HEK293 (cell line): ENCODE results near the gene CAMKMT.

ENCODE experiments used
- RBAK ChIP-seq: fragments of 450-650 bp; formaldehyde crosslinking; IDR thresholded peaks from 2 replicates; pipeline ENCODE4 v1.5.1; 2016; ENCODE audit warnings: missing biosample characterization, missing genetic modification characterization
- ZBTB48 ChIP-seq: fragments of 450-650 bp; formaldehyde crosslinking; IDR thresholded peaks from 2 replicates; pipeline ENCODE4 v1.5.1; 2016; ENCODE audit warnings: missing biosample characterization, missing genetic modification characterization
- ZFP41 ChIP-seq: fragments of 450-650 bp; formaldehyde crosslinking; IDR thresholded peaks from 2 replicates; pipeline ENCODE4 v1.5.1; 2016; ENCODE audit warnings: missing biosample characterization, missing genetic modification characterization, borderline replicate concordance
- ZNF140 ChIP-seq: fragments of 450-650 bp; formaldehyde crosslinking; IDR thresholded peaks from 2 replicates; pipeline ENCODE4 v1.5.1; 2016; ENCODE audit warnings: missing biosample characterization, missing genetic modification characterization
- ZNF174 ChIP-seq: fragments of 450-650 bp; formaldehyde crosslinking; IDR thresholded peaks from 2 replicates; pipeline ENCODE4 v1.5.0; 2017; ENCODE audit warnings: missing biosample characterization, mild to moderate bottlenecking, missing genetic modification characterization
- ZNF24 ChIP-seq: fragments of 450-650 bp; formaldehyde crosslinking; IDR thresholded peaks from 2 replicates; pipeline ENCODE4 v1.5.1; 2016; ENCODE audit warnings: missing biosample characterization, missing genetic modification characterization
- ZNF548 ChIP-seq: fragments of 450-650 bp; formaldehyde crosslinking; IDR thresholded peaks from 2 replicates; pipeline ENCODE4 v1.5.1; 2016; ENCODE audit warnings: missing biosample characterization, missing genetic modification characterization
- ZNF747 ChIP-seq: fragments of 450-650 bp; formaldehyde crosslinking; IDR thresholded peaks from 2 replicates; pipeline ENCODE4 v1.5.1; 2016; ENCODE audit warnings: missing biosample characterization, missing genetic modification characterization
- ZNF76 ChIP-seq: fragments of 450-650 bp; formaldehyde crosslinking; IDR thresholded peaks from 2 replicates; pipeline ENCODE4; 2016; ENCODE audit warnings: low read depth, missing biosample characterization, missing genetic modification characterization, borderline replicate concordance
- ZNF830 ChIP-seq: fragments of 450-650 bp; IDR thresholded peaks from 2 replicates; pipeline ENCODE4 v1.5.0; 2018; ENCODE audit warnings: missing biosample characterization, missing genetic modification characterization, low read depth, mild to moderate bottlenecking, moderate library complexity
- TF ChIP-seq, protein P1 (sequence below): fragments of 450-650 bp; formaldehyde crosslinking; IDR thresholded peaks from 2 replicates; pipeline ENCODE4 v1.5.1; 2016; ENCODE audit warnings: missing biosample characterization, missing genetic modification characterization
- TF ChIP-seq, protein P2 (sequence below): fragments of 450-650 bp; formaldehyde crosslinking; IDR thresholded peaks from 2 replicates; pipeline ENCODE4 v1.5.1; 2016; ENCODE audit warnings: missing biosample characterization, missing genetic modification characterization, low read depth

DNA sequence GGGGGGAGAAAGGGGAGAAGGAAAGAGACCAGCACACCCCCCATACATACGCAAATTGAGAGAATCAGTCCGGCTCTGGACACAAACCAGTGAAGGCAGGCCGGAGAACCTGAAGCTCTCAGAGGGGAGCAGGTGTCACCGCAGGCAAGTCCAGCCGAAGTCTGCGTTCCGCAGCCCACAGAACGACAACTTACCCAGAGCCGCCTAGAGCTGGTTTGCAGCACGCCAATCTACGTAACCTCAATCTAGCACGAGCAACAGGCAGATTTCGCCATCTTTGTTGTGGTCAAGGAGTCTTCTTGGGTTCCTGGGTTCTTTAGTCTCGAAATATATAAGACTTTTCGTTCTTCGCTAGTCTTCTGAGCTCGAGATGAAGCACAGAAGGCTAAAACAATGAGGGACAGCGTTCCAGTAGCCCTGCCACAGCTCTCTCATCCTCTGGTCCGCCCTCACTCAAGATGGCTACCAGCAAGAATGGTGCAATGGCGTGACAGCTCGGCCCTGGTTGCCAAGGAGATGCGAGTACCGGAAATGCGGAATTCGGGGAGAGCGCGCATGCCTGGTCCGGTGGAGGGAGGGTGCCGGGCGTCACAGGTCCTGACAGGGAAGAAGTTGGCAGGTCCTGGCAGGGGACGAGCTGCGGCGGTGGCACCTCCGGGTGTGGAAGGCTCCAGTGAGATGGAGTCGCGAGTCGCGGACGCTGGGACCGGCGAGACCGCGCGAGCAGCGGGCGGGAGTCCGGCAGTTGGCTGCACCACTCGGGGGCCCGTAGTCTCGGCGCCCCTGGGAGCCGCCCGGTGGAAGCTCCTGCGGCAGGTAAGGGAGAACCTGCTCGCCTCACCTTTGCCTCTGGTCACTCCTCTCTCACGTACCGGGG, at the start of gene CAMKMT, which contains the start of gene PREPL:
- TF ChIP-seq ZFP41 (tag by site-specific recombination) (no peak), ZNF140 (no peak), ZNF548 (no peak), ZBTB48 (tag by site-specific recombination) (no peak), ZNF76 (tag by site-specific recombination) (peak; percentile 88), ZNF830 (no peak), ZNF747 (tag by site-specific recombination) (no peak), ZNF24 (tag by site-specific recombination) (peak; percentile 85), RBAK (tag by site-specific recombination) (no peak), ZNF174 (tag by site-specific recombination) (no peak)
- TF ChIP-seq, protein P1, sequence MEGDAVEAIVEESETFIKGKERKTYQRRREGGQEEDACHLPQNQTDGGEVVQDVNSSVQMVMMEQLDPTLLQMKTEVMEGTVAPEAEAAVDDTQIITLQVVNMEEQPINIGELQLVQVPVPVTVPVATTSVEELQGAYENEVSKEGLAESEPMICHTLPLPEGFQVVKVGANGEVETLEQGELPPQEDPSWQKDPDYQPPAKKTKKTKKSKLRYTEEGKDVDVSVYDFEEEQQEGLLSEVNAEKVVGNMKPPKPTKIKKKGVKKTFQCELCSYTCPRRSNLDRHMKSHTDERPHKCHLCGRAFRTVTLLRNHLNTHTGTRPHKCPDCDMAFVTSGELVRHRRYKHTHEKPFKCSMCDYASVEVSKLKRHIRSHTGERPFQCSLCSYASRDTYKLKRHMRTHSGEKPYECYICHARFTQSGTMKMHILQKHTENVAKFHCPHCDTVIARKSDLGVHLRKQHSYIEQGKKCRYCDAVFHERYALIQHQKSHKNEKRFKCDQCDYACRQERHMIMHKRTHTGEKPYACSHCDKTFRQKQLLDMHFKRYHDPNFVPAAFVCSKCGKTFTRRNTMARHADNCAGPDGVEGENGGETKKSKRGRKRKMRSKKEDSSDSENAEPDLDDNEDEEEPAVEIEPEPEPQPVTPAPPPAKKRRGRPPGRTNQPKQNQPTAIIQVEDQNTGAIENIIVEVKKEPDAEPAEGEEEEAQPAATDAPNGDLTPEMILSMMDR (tag by site-specific recombination) = no peak
- TF ChIP-seq, protein P2, sequence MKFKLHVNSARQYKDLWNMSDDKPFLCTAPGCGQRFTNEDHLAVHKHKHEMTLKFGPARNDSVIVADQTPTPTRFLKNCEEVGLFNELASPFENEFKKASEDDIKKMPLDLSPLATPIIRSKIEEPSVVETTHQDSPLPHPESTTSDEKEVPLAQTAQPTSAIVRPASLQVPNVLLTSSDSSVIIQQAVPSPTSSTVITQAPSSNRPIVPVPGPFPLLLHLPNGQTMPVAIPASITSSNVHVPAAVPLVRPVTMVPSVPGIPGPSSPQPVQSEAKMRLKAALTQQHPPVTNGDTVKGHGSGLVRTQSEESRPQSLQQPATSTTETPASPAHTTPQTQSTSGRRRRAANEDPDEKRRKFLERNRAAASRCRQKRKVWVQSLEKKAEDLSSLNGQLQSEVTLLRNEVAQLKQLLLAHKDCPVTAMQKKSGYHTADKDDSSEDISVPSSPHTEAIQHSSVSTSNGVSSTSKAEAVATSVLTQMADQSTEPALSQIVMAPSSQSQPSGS (tag by site-specific recombination) = no peak
